A549 treated with Mapracorat at 1 μM for 4 hours (cell line): Measurements from ENCODE around the gene KLF7. TPM values are rescaled to one million over a fixed set of nuclear protein-coding genes. Genes with fewer than 3 reads are reported as not detected.

Experiments used
- total RNA-seq: library from RNA; stranded (reverse); fragments of 200-300 nt; extraction: Qiagen RNA extraction; gene quantifications from 5 replicates; pipeline ENCODE4 v1.2.3, GENCODE V29; 2022

The KLF7 gene
- 19.7 to 32.2 TPM (median 26.1 TPM) in 5 replicates for total RNA-seq

GRCh38 chr2:207165121-207166038 is at the start of gene KLF7:
TSS of gene KLF7 (minus strand) at chr2:207165948. CDS start at chr2:207165568, 380 bp downstream.

Other genes starting within 250 kb of the KLF7 start
- 0.11 to 0.13 TPM in 2 of 5 replicates, not detected in the others for gene CPO, start 226.4 kb downstream of the KLF7 start, total RNA-seq